Karpas-422 (cell line): Measurements from ENCODE around the gene UNKL. TPM values are rescaled to one million over a fixed set of nuclear protein-coding genes. Genes with fewer than 3 reads are reported as not detected.

Experiments
- DNase-seq: peaks from one replicate; pipeline ENCODE4 v3.0.0-alpha.2; 2015
- H2AFZ ChIP-seq: fragments of 200-600 bp; sonication (generic); 2 replicates; pipeline ENCODE4 v1.6.1; 2014; ENCODE audit warnings: antibody characterized with exemption, low read length, mixed read lengths
- H3K27ac ChIP-seq: fragments of 200-600 bp; sonication (generic); 2 replicates; pipeline ENCODE4 v1.5.1; 2014; ENCODE audit warnings: mild to moderate bottlenecking, low read length, moderate library complexity
- H3K27me3 ChIP-seq: fragments of 200-600 bp; sonication (generic); 2 replicates; pipeline ENCODE4 v1.6.1; 2014; ENCODE audit warnings: low read length, mixed read lengths
- H3K36me3 ChIP-seq: fragments of 200-600 bp; sonication (generic); 2 replicates; pipeline ENCODE4 v1.6.1; 2014; ENCODE audit warnings: low read length, mixed read lengths; ENCODE audit not compliant: insufficient read depth
- H3K4me1 ChIP-seq: fragments of 200-600 bp; sonication (generic); 2 replicates; pipeline ENCODE4 v1.6.1; 2014; ENCODE audit warnings: mild to moderate bottlenecking, low read length, mixed read lengths
- H3K4me2 ChIP-seq: fragments of 200-600 bp; sonication (generic); 2 replicates; pipeline ENCODE4 v1.6.1; 2014; ENCODE audit warnings: low read length, low read depth, mild to moderate bottlenecking; ENCODE audit not compliant: poor library complexity, severe bottlenecking
- H3K4me3 ChIP-seq: fragments of 200-600 bp; sonication (generic); 2 replicates; pipeline ENCODE4 v1.5.1; 2014; ENCODE audit warnings: mild to moderate bottlenecking, antibody characterized with exemption, low read length, mixed read lengths
- H3K79me2 ChIP-seq: fragments of 200-600 bp; sonication (generic); 2 replicates; pipeline ENCODE4 v1.6.1; 2014; ENCODE audit warnings: mild to moderate bottlenecking, low read length, mixed read lengths
- H3K9ac ChIP-seq: fragments of 200-600 bp; sonication (generic); 2 replicates; pipeline ENCODE4 v1.6.0; 2014; ENCODE audit warnings: low read length
- H3K9me2 ChIP-seq: fragments of 200-600 bp; sonication (generic), shearing (Covaris generic); replicated peaks from 2 replicates; pipeline ENCODE4 v1.6.0; 2014; ENCODE audit warnings: mild to moderate bottlenecking, low read length, moderate library complexity; ENCODE audit not compliant: insufficient read depth
- H3K9me3 ChIP-seq: fragments of 300-700, 200-600 bp; sonication (generic); 2 replicates; pipeline ENCODE4 v1.6.1; 2014; ENCODE audit warnings: low read length, mixed read lengths
- H4K20me1 ChIP-seq: fragments of 200-600 bp; sonication (generic); 2 replicates; pipeline ENCODE4 v1.6.1; 2014; ENCODE audit warnings: mild to moderate bottlenecking, antibody characterized with exemption, low read length, low read depth; ENCODE audit not compliant: insufficient read depth
- total RNA-seq: library from RNA; depleted of rRNA; stranded (reverse); fragments of >200 nt; shearing (Covaris generic); gene quantifications from 2 replicates; pipeline ENCODE4 v1.2.3, GENCODE V29; 2014; ENCODE audit warnings: low replicate concordance; rRNA removed

The UNKL gene
- total RNA-seq = 9.8 and 20.8 TPM in 2 replicates

DNA sequence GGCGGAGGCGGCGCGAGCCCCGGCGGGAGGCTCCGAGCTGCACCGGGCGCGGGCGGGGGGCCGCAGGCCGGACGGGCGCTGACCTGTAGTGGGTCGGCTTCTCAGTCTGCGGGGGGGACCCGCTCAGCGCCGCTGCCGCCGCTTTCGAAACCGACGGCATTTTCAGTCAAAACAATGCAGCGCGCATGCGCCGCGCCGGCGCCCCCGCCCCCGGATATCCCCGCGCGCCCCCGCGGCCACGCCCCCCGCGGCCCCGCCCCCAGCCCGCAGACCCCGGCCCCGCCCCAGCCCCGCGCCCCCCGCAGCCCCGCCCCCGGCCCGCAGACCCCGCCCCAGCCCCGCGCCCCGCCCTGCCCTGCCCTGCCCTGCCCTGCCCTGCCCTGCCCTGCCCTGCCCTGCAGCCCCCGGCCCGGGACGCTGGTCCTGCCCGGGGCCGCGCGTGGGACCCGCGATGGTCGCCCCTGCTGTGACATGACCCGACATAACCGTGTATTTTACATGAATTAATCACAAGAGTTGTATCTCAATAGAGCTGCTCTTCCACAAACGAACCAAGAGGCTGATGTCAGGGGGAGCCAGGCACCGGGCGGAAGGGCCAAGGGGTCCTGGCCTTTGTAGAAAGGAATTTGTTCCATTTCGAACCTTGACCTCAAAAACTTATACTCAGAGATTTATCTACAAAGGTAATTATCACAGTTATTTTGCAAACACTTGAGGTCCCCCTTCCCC is at the start of gene UNKL:
Gene UNKL, minus strand, starts transcription at position 173 of the 729 bp plus-strand sequence. Its CDS starts 13 bp downstream, at position 160.
- peak within 1 kb of the TSS; percentile 93 for H3K9ac ChIP-seq
- peak within 1 kb of the TSS; percentile 85 for H3K4me2 ChIP-seq
- peak within 1 kb of the TSS; percentile 93 for H3K4me3 ChIP-seq
- H3K27me3 ChIP-seq = no peaks in the 10 kb centered on the region
- H2AFZ ChIP-seq = peak within 1 kb of the TSS; percentile 87; the same call in 1 of the 2 replicates
- no peaks in the 10 kb centered on the region; the same call in 1 of the 2 replicates for H3K36me3 ChIP-seq
- peaks cover 20% of the 10 kb centered on the region for H3K79me2 ChIP-seq
- H3K9me2 ChIP-seq = no peaks in the 10 kb centered on the region
- H4K20me1 ChIP-seq = no peaks in the 10 kb centered on the region
- H3K9me3 ChIP-seq = no peaks in the 10 kb centered on the region
- peak; percentile 89 for DNase-seq
- H3K4me1 ChIP-seq = peaks cover 20% of the 10 kb centered on the region
- H3K27ac ChIP-seq = 0 out of 2 replicates have a peak within 1 kb of the TSS, but pooled peaks have one; percentile 18

DNA sequence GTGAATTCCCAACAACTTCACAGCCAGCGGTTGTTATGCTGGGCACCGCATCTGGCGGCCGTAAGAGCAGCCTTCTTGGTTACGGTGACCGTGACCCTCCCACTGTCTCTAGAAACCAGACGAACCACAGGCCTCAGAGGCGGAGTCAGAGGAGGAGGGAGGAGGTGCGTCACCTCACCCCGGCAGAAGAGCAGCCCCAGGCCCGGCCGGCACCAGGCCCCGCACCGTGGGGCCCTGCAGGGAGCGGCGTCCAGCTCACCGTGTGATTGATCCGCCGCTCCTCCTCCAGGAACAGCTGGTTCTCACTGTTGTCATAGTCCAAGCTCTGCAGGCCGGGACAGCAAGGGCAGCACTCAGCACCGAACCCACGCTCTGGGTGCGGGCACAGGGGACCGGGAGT is 46.6 kb upstream of the UNKL start:
- Histone ChIP-seq H3K4me3 (no peak overlapping the region), H3K27ac (no peak overlapping the region), H3K9ac (no peak overlapping the region), H4K20me1 (no peaks in the 10 kb centered on the region), H2AFZ (no peak overlapping the region), H3K9me3 (no peaks in the 10 kb centered on the region), H3K4me2 (no peak overlapping the region), H3K79me2 (no peaks in the 10 kb centered on the region), H3K4me1 (no peaks in the 10 kb centered on the region), H3K9me2 (no peaks in the 10 kb centered on the region), H3K36me3 (no peaks in the 10 kb centered on the region), H3K27me3 (no peaks in the 10 kb centered on the region)
- no peak for DNase-seq

- Histone ChIP-seq H3K36me3 (no peaks in the 10 kb centered on the region), H3K4me3 (no peak overlapping the region), H2AFZ (no peak overlapping the region), H3K4me1 (no peaks in the 10 kb centered on the region), H3K9ac (no peak overlapping the region), H3K27me3 (no peaks in the 10 kb centered on the region), H3K27ac (no peak overlapping the region), H3K9me3 (no peaks in the 10 kb centered on the region), H3K79me2 (no peaks in the 10 kb centered on the region), H3K9me2 (no peaks in the 10 kb centered on the region), H3K4me2 (no peak overlapping the region), H4K20me1 (no peaks in the 10 kb centered on the region)
- DNase-seq = no peak
Observed at GRCh38 chr16:1460602-1461138, 46.2 kb upstream of the UNKL start.

- no peak for DNase-seq
- Histone ChIP-seq H3K9me3 (no peaks in the 10 kb centered on the region), H3K79me2 (no peaks in the 10 kb centered on the region), H3K4me3 (no peak overlapping the region), H3K36me3 (no peaks in the 10 kb centered on the region), H3K27ac (no peak overlapping the region), H4K20me1 (no peaks in the 10 kb centered on the region), H2AFZ (no peak overlapping the region), H3K4me1 (no peaks in the 10 kb centered on the region), H3K27me3 (no peaks in the 10 kb centered on the region), H3K4me2 (no peak overlapping the region), H3K9ac (no peak overlapping the region), H3K9me2 (no peaks in the 10 kb centered on the region)
Observed at GRCh38 chr16:1459967-1460366, 45.5 kb upstream of the UNKL start.

- Histone ChIP-seq H2AFZ (no peak overlapping the region), H3K36me3 (no peaks in the 10 kb centered on the region), H3K27ac (no peak overlapping the region), H3K79me2 (no peaks in the 10 kb centered on the region), H4K20me1 (no peaks in the 10 kb centered on the region), H3K4me3 (no peak overlapping the region), H3K9ac (no peak overlapping the region), H3K9me2 (no peaks in the 10 kb centered on the region), H3K4me2 (no peak overlapping the region), H3K27me3 (no peaks in the 10 kb centered on the region), H3K9me3 (no peaks in the 10 kb centered on the region), H3K4me1 (no peaks in the 10 kb centered on the region)
- no peak for DNase-seq
Observed at GRCh38 chr16:1458977-1459341, 44.5 kb upstream of the UNKL start.

GRCh38 chr16:1458336-1458976 is 44.0 kb upstream of the UNKL start:
- Histone ChIP-seq H3K27ac (no peak overlapping the region), H3K36me3 (no peaks in the 10 kb centered on the region), H3K27me3 (no peaks in the 10 kb centered on the region), H2AFZ (no peak overlapping the region), H3K4me2 (no peak overlapping the region), H3K79me2 (no peaks in the 10 kb centered on the region), H3K9me2 (no peaks in the 10 kb centered on the region), H4K20me1 (no peaks in the 10 kb centered on the region), H3K9ac (no peak overlapping the region), H3K4me1 (no peaks in the 10 kb centered on the region), H3K4me3 (no peak overlapping the region), H3K9me3 (no peaks in the 10 kb centered on the region)
- DNase-seq = no peak

- H3K4me1 ChIP-seq = no peaks in the 10 kb centered on the region
- H3K9ac ChIP-seq = no peak overlapping the region
- no peak overlapping the region for H3K27ac ChIP-seq
- no peak overlapping the region for H3K4me2 ChIP-seq
- no peaks in the 10 kb centered on the region for H4K20me1 ChIP-seq
- no peaks in the 10 kb centered on the region for H3K36me3 ChIP-seq
- H3K9me2 ChIP-seq = no peaks in the 10 kb centered on the region
- DNase-seq = no peak
- no peaks in the 10 kb centered on the region for H3K79me2 ChIP-seq
- H3K9me3 ChIP-seq = no peaks in the 10 kb centered on the region
- no peaks in the 10 kb centered on the region for H3K27me3 ChIP-seq
- H3K4me3 ChIP-seq = no peak overlapping the region
- no peak overlapping the region for H2AFZ ChIP-seq
Observed at GRCh38 chr16:1457489-1458245, 43.2 kb upstream of the UNKL start.

DNA sequence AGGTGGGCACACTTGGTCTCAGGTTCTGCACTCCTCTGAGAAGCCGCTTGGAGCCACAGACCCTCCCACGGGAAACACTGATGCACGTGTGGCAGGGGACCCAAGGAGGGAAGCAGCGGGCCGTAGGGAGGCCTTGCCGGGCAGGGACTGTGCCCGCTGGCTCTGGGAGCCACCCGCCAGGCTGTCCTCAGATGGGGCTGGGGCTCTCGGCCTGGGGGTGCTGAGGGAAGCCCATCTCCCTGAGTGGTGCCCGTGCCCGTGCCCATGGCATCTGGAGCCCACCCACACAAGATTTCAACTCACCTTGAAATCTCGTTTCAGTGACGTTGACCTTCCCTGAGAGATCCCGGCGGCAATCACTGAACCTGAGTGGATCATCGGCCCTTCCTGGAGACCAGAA is 42.4 kb upstream of the UNKL start:
- H2AFZ ChIP-seq = no peak overlapping the region
- no peak overlapping the region for H3K9ac ChIP-seq
- H3K4me3 ChIP-seq = no peak overlapping the region
- H3K9me2 ChIP-seq = no peaks in the 10 kb centered on the region
- H3K27me3 ChIP-seq = no peaks in the 10 kb centered on the region
- H4K20me1 ChIP-seq = no peaks in the 10 kb centered on the region
- H3K4me1 ChIP-seq = no peaks in the 10 kb centered on the region
- no peaks in the 10 kb centered on the region for H3K36me3 ChIP-seq
- H3K27ac ChIP-seq = no peak overlapping the region
- no peaks in the 10 kb centered on the region for H3K9me3 ChIP-seq
- no peak overlapping the region for H3K4me2 ChIP-seq
- no peak for DNase-seq
- no peaks in the 10 kb centered on the region for H3K79me2 ChIP-seq
